ENCODE data around the gene ASPG.

The ASPG gene

DNA sequence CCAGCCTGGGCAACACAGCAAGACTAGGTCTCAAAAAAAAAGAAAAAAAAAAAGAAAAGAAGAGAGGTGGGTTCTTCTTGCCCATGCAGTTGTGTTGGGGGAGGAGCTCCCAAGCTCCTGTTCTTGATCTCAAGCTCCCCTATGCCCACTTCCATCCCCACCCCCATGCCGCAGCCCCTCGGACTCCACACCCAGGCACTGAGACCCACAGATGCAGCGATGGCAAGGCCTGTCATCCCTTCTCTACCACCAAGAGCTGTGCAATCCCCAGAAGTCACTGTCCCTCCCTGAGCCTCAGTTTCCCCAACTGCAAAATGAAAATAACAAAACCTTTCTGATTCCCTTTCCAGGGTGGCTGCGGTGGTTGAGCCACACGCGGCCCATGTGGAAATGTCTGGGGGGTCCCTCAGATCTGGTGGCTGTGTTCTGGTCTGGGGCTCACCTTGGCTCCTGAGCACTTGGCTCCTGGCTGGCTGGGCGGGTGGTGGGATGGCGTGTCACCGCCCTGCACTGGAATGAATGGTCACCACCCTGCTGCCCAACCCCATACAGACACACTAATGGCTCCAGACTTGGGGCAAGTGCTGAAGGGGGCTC is 30.3 kb downstream of the ASPG start:
- TF ChIP-seq FOXP2 (optimal IDR thresholded peaks at IDR 0.05; ENCODE audit: borderline replicate concordance, extremely low read depth, extremely low read length, insufficient read depth) (no peak), SIN3A (IDR thresholded peaks at IDR 0.05; ENCODE audit: borderline replicate concordance, insufficient read depth, low read length) (no peak)
- TF ChIP-seq, protein P1, sequence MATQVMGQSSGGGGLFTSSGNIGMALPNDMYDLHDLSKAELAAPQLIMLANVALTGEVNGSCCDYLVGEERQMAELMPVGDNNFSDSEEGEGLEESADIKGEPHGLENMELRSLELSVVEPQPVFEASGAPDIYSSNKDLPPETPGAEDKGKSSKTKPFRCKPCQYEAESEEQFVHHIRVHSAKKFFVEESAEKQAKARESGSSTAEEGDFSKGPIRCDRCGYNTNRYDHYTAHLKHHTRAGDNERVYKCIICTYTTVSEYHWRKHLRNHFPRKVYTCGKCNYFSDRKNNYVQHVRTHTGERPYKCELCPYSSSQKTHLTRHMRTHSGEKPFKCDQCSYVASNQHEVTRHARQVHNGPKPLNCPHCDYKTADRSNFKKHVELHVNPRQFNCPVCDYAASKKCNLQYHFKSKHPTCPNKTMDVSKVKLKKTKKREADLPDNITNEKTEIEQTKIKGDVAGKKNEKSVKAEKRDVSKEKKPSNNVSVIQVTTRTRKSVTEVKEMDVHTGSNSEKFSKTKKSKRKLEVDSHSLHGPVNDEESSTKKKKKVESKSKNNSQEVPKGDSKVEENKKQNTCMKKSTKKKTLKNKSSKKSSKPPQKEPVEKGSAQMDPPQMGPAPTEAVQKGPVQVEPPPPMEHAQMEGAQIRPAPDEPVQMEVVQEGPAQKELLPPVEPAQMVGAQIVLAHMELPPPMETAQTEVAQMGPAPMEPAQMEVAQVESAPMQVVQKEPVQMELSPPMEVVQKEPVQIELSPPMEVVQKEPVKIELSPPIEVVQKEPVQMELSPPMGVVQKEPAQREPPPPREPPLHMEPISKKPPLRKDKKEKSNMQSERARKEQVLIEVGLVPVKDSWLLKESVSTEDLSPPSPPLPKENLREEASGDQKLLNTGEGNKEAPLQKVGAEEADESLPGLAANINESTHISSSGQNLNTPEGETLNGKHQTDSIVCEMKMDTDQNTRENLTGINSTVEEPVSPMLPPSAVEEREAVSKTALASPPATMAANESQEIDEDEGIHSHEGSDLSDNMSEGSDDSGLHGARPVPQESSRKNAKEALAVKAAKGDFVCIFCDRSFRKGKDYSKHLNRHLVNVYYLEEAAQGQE (IDR thresholded peaks at IDR 0.05; ENCODE audit: insufficient read depth in 1 of 2, low read depth in 2 of 2, low read length in 2 of 2) = no peak

DNA sequence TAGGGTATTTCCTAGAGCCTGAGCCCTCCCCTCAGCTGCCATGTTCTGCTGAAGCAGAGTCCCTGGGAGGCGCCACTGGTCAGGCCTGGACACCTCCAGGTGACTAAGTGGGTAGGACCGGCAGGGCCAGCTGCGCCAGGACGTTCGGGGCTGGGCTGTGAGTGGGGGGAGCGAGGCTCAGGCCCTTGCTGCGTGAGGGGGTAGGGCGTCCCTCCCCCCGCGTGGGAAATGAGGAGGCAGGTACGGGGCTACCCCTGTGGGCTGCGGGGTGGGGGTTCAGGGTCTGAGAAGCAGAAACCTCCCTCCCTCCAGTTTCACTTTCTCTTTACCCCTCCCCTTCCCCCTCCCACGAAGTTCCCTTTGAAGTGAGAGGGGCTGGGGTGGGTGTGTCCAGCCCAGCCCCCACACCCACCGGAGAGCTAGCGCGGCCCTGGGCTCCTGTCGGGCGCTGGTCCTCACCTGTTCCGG is 30.8 kb downstream of the ASPG start:
- TF ChIP-seq TAF1 (IDR thresholded peaks at IDR 0.05; ENCODE audit: borderline replicate concordance, insufficient read depth, low read length) (no peak), SIN3A (IDR thresholded peaks at IDR 0.05; ENCODE audit: borderline replicate concordance, insufficient read depth, low read length) (no peak), POLR2AphosphoS5 (IDR thresholded peaks at IDR 0.05; ENCODE audit: low read depth, low read length) (no peak), FOXP2 (optimal IDR thresholded peaks at IDR 0.05; ENCODE audit: borderline replicate concordance, extremely low read depth, extremely low read length, insufficient read depth) (no peak)
- TF ChIP-seq, protein P1 (IDR thresholded peaks at IDR 0.05; ENCODE audit: insufficient read depth in 1 of 2, low read depth in 2 of 2, low read length in 2 of 2) = no peak

DNA sequence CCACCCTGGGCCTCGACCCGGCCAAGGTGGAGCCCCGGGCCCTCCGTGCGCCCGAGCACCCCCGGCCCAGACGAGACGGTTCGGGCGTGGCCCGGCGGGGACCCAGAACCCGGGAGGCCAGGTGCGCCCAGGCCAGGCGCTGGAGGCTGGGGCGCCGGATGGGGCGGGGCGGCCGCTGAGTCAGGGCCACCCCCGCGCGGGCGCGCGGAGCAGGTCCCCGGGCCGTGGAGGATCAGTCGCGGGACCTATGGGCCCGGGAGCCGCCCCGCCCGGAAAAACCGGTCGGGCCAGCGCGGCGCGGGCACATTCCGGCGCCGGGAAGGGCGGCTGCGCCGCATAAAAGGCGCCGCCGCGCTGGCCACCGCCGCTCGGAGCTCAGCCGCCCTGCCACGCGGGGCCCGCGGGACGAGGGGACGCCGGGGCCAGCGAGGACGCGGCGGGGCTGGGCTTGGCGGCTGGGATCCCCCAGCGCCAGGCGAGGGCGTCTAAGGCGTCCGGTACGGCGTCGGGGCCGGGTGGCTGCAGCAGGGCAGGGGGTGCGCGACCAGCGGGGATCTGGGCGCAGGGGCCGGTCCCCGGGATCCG is 31.3 kb downstream of the ASPG start:
- TF ChIP-seq POLR2AphosphoS5 (IDR thresholded peaks at IDR 0.05; ENCODE audit: low read depth, low read length) = no peak

DNA sequence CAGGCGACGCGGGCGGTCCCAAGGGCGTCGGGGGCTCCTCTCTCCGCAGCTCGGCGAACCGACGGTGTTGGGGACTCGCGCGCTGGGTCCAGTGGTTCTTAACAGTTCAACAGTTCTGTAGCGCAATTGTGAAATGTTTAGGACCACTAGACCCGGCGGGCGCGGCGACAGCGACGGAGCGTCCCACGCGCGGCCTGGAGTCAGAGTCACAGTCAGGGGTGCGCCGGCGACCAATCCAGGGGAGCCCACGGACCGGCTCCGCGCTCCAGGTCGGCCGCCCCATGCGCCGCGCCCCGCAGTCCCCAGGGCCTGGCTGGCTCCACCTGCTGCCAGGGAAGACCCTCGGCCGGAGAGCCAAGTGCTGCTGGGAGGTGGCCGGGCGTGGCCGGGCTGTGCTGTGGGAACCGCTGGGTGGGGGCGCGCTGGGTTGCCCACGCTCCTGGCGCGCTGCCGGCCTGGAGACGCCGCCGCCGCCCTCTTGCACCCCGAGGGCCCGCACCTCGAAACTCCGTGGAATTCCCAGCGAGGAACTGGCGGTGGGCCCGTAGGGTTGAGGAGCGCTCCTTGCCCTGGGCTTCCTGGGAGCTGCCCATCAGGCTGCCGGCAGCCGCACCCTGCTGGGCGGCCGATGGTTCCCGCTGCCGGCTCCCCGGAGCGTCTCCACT is 32.0 kb downstream of the ASPG start:
- no peak for TF ChIP-seq FOXP2 (optimal IDR thresholded peaks at IDR 0.05; ENCODE audit: borderline replicate concordance, extremely low read depth, extremely low read length, insufficient read depth)

DNA sequence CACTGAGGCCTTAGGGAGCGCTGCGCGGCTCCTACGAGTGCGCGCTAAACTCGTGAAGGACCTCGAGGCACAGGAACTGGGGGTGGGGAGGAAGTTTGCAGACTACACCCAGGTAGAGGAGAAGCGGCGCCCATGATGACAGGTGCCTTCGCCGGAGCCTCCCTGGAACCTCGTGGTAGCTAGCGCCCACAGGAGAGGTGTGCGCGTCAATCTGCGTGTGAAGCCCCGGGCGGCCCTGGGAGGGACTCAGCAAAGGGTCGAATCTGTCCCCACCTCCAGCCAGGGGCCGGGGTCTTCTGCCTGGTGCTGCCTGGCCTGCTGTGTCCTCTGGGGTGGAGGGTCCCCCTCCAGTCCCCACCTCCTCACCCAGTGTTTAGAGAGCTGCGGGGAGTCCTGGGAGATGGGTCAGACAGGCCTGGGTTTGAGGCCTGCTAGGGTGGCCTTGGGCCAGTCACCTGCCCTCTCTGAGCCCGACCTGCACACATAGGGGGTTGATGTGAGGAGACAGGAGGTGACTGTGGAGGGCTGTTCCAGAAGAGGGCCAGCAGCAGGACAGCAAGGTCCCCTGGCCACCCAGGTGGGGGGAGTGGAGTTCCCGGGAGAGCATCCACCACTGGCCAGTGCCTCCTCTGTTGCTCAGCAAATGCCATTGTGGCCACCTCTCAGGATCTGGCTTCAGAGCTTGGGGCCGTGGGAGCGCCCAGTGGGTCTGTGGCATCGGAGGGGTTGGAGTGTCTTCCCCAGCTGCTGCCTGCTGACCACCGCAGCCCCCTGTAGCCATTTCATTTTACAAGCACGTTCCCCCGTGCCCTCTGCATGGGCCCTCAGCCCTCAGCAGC is 32.7 kb downstream of the ASPG start:
- TF ChIP-seq POLR2AphosphoS5 (IDR thresholded peaks at IDR 0.05; ENCODE audit: low read depth, low read length) (no peak), SIN3A (IDR thresholded peaks at IDR 0.05; ENCODE audit: borderline replicate concordance, insufficient read depth, low read length) (no peak), TAF1 (IDR thresholded peaks at IDR 0.05; ENCODE audit: borderline replicate concordance, insufficient read depth, low read length) (no peak), FOXP2 (optimal IDR thresholded peaks at IDR 0.05; ENCODE audit: borderline replicate concordance, extremely low read depth, extremely low read length, insufficient read depth) (no peak)
- TF ChIP-seq, protein P1 (IDR thresholded peaks at IDR 0.05; ENCODE audit: insufficient read depth in 1 of 2, low read depth in 2 of 2, low read length in 2 of 2) = no peak

DNA sequence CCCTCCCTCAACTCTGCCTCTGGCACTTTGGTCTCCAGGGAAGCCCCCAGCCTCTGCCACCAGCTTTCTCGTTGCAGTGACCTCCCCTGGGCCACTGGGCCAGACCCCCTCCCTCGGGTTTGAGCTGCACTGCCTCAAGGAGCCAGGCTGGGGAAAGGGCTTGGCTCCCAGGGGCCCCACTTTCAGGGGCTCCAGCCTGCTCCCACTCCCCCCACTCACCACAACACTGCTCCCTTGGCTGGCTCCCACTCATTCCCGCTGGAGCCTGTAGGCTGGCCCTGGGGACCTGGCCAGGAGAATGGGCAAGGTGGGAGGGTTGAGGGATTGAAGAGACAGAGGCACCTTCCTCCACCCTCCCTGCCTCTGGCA is 33.6 kb downstream of the ASPG start:
- TF ChIP-seq SIN3A (IDR thresholded peaks at IDR 0.05; ENCODE audit: borderline replicate concordance, insufficient read depth, low read length) (no peak), TAF1 (IDR thresholded peaks at IDR 0.05; ENCODE audit: borderline replicate concordance, insufficient read depth, low read length) (no peak), FOXP2 (optimal IDR thresholded peaks at IDR 0.05; ENCODE audit: borderline replicate concordance, extremely low read depth, extremely low read length, insufficient read depth) (no peak), POLR2AphosphoS5 (IDR thresholded peaks at IDR 0.05; ENCODE audit: low read depth, low read length) (no peak)
- TF ChIP-seq, protein P1 (IDR thresholded peaks at IDR 0.05; ENCODE audit: insufficient read depth in 1 of 2, low read depth in 2 of 2, low read length in 2 of 2) = no peak

Data from PFSK-1 (cell line).